Stimulated activated CD8-positive, alpha-beta memory T cell treated with anti-CD3 and anti-CD28 coated beads, Interleukin-4, amount 100 ng/mL, for 24 hours (primary cell): ENCODE results near the gene PPEF2.
"Not testable (repeated sequence)": the region's sequence is repeated elsewhere in the genome, so short reads cannot be mapped to it uniquely, and the experiment has no call there.

Source experiments
- DNase-seq: peaks from one replicate; pipeline ENCODE4 v3.0.0-alpha.2; 2020; ENCODE audit warnings: low read depth

The PPEF2 gene, protein sequence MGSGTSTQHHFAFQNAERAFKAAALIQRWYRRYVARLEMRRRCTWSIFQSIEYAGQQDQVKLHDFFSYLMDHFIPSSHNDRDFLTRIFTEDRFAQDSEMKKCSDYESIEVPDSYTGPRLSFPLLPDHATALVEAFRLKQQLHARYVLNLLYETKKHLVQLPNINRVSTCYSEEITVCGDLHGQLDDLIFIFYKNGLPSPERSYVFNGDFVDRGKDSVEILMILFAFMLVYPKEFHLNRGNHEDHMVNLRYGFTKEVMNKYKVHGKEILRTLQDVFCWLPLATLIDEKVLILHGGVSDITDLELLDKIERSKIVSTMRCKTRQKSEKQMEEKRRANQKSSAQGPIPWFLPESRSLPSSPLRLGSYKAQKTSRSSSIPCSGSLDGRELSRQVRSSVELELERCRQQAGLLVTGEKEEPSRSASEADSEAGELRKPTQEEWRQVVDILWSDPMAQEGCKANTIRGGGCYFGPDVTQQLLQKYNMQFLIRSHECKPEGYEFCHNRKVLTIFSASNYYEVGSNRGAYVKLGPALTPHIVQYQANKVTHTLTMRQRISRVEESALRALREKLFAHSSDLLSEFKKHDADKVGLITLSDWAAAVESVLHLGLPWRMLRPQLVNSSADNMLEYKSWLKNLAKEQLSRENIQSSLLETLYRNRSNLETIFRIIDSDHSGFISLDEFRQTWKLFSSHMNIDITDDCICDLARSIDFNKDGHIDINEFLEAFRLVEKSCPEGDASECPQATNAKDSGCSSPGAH

DNA sequence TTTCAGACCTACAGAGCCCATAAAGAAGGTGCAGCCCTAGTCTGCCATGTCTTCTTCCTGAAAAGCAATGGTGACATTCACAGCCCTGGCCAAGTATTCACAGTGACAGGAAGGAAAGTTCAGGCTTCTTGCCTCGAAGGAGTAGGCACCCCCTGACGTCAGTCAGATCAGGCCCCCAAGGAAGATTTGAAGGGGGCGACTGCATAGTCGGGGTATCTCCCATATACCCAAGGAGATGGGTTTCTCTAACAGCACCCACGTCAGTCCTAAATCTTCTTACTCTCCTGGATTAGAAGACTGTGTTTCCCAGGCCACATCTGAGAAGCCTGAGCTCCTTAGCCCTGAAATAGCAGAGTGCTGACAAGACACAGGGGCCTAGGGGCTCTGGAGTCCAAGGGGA is at the start of gene PPEF2:
Gene PPEF2, minus strand, starts transcription at position 101 of the 400 bp plus-strand sequence. CDS start 6,127 bp downstream, outside the sequence.
- no peak for DNase-seq

DNA sequence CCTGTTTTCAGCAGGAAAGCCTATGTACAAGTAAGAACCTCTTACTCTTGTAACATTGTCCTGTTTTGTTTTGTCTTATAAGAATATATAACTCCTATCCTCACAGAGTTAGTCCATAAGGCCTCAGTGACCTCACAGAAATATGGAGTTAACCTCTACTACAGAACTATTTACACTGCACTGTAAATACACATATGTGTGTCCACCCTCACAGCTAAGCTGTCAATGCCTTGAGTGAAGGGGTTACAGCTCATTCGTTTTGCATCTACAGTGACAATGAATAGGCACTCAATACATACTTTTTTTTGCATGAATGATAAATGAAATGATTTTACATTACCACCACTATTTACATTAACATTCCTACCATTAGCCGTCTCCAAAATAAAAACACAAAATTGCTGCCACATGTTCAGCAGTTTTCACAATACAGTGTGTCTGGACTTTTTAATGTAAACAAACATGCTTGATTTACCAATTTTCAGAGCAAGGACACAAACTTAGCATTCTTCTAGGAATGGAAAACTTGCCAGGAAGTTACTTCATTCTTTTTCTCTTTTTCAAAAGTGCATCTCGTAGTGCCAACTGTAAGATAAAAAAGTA is 48.1 kb upstream of the PPEF2 start:
- no peak for DNase-seq

GRCh38 chr4:75948822-75949444 is 46.7 kb upstream of the PPEF2 start:
- no peak for DNase-seq

DNA sequence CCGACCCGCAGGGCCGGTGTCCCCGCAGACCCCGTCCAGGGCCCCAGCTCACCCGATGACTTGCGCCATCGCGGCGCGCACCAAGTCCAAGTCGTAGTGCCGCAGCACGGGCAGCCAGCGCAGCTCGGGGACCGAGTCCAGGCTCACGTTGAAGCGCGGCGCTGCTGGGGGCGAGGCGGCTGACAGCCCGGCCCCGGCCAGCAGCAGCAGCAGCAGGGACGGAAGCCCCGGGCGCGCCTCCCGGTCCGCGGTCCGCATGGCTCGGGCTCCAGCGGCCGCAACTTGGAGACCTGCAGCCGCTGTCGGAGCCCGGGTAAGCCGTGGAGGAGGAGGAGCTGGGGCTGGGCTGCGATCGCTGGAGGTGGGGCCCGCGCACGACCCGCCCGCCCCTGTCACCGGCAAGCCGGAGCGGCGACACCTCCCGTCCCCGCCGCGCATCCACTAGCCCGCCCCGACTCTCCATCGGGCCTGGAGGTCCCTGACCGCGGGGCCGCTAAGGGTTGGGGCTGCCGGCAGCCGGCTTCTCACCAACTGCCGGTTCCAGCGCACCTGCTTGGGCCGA is 38.5 kb upstream of the PPEF2 start, which contains the start of gene NAAA:
Gene NAAA, minus strand, starts transcription at position 322 of the 562 bp plus-strand sequence. Its CDS starts 64 bp downstream, at position 258.
- peak; percentile 73 for DNase-seq

- DNase-seq: peak; percentile 68
These were observed 37.8 kb upstream of the PPEF2 start for GRCh38 chr4:75939890-75940691.

- DNase-seq: no peak
These were observed 33.4 kb upstream of the PPEF2 start for GRCh38 chr4:75935628-75936027.

GRCh38 chr4:75930152-75930551 is 27.9 kb upstream of the PPEF2 start:
- no peak for DNase-seq

DNA sequence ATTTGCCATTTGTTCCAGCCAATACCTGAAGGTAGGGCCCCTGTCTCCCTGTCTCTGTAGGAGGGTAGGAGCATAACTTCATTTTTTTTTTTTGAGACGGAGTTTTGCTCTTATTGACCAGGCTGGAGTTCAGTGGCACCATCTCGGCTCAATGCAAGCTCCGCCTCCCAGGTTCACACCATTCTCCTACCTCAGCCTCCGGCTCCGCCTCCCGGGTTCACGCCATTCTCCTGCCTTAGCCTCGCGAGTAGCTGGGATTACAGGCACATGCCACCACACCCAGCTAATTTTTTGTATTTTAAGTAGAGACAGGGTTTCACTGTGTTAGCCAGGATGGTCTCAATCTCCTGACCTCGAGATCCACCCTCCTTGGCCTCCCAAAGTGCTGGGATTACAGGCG is 22.7 kb upstream of the PPEF2 start:
- not testable (repeated sequence) for DNase-seq

- DNase-seq: no peak
These were observed 22.1 kb upstream of the PPEF2 start for GRCh38 chr4:75924309-75924827.

- DNase-seq: no peak
These were observed 20.3 kb upstream of the PPEF2 start for GRCh38 chr4:75922588-75922987.

DNA sequence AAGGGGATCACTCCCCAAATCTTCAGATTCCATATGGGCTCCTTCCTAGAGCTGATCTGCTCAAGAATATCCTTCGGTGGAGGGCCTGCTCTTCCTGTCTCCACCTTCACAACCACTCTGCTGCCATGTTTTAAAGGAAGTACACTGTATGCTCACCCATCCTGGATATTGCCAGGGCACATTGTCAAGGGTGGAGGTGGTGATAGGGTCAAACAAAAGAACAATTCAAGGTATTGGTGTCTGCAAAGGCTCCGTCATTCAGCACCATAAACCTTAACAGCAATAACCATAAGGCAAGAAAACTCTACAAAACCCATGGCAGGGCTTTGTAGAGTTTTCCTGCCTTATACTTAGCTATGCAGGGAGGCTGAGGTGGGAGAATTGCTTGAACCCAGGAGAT is 19.7 kb upstream of the PPEF2 start:
- no peak for DNase-seq

DNA sequence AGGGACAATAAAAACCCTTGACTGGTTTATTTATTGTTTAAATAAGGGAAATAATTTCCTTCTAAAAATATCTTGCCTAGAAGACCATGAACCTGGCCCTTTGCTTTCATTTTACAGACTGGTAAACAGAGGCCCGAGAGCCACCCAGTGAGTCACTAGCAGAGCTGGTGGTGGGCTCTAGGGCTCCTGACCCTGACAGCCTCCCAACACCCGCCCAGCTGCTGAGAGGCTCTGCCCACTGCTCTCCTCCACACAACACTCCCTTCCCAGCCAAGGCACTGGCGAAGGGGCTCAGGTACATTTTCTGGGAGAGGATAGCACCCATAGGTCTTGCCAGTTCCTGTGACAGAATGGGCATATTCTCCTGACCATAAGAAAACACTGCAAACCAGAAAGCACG is 18.1 kb upstream of the PPEF2 start:
- DNase-seq: no peak

- DNase-seq: no peak
These were observed 17.7 kb upstream of the PPEF2 start for GRCh38 chr4:75919920-75920319.

- no peak for DNase-seq
These were observed 13.9 kb upstream of the PPEF2 start for GRCh38 chr4:75916091-75916661.

DNA sequence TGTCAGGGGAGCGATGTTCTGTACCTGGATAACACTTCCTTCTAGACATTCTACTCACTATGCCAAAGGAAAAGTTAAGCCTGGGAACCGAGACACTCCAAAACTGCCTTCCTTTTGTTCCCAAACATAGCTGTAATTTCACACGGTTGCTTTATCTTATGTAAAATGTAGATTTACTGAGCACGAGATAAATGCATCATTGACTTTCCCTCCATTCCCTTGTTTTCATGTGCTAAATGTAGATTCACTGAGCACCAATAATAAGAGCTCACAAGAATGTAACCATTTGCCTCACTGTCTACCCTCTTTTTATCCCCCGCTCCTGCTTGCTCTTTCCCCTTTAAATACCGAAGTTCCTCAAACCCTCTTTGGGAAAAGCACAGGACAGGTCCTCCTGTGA is 10.7 kb upstream of the PPEF2 start:
- no peak for DNase-seq

- not testable (repeated sequence) for DNase-seq
These were observed 8.6 kb upstream of the PPEF2 start for GRCh38 chr4:75910831-75911230.

DNA sequence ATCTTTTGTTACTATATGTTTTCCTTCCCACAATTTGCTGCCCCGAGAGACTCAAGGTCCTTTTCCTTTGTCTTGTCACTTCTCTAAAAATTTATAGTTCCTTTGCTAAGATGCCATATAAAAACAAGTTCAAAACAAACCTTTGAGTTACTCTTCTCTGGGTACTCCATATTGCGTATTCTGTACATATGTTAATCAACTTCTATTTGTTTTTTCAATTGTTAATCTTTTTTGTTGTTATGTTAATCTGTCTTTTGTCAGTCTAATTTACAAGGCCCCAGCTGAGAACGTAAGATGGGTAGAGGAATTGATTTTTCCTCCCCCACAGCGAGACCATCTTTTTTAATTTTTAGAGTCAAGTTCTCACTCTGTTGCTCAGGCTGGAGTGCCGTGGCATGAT is 7.2 kb upstream of the PPEF2 start:
- DNase-seq: no peak

- no peak for DNase-seq
These were observed 6.3 kb upstream of the PPEF2 start for GRCh38 chr4:75908555-75908954.

- no peak for DNase-seq
These were observed 5.7 kb upstream of the PPEF2 start for GRCh38 chr4:75907966-75908365.

DNA sequence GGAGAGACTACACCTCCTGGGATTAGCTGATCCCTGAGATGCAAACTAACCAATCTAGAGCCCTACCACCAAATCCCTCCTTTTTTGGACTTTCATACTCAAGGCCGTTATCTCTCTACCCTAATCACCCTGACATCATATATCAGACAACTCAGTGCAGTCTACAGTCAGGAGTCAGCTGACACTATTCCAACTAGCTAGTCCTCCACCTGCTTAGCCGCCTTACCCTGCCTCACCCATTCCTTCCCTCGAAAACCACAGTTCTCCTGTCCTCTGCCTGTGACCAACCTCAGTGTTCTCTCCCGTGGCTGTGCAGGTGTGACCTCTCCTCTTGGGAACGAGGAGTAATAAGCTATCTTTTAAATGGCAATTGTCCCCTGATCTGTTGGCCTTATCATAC is 1.8 kb upstream of the PPEF2 start:
- no peak for DNase-seq

DNA sequence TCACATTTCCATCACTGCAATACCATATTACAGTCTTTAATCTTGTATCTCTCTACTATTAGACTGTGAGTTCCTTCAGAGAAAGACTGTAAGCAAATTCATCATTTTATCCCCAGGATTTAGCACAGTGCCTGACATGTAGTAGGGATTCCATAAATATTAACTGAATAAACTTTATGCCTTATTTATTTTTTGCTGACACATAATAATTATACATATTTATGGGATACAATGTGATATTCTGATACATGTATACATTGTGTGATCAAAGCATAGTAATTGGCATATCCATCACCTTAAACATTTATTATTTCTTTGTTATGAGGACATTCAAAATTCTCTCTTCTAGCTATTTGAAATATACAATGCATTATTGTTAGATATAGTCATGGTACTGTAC is 3.7 kb downstream of the PPEF2 start:
- no peak for DNase-seq
